NCI-H2171 treated with DMSO at 0.1 percent for 48 hours (cell line): ENCODE measurements around the gene ZFAND3.
A peak's percentile ranks its signal among the peaks of the same experiment; 100 is the strongest.

Experiments used
- DNase-seq: peaks from one replicate; lab custom pipeline; 2025; lab: John Stamatoyannopoulos, UW

ZFAND3 gene

GRCh38 chr6:37827603-37828265, 8.2 kb downstream of the ZFAND3 start:
- DNase-seq, result peak; percentile 38

- no peak for DNase-seq
Observed at GRCh38 chr6:37830225-37830624, 10.7 kb downstream of the ZFAND3 start.

GRCh38 chr6:37831457-37831856, 11.9 kb downstream of the ZFAND3 start:
- no peak for DNase-seq

GRCh38 chr6:37835923-37836322, 16.4 kb downstream of the ZFAND3 start:
- no peak for DNase-seq

GRCh38 chr6:37838219-37838921, 18.8 kb downstream of the ZFAND3 start:
- no peak for DNase-seq

- DNase-seq, result no peak
Observed at GRCh38 chr6:37840143-37840939, 20.8 kb downstream of the ZFAND3 start.

GRCh38 chr6:37840940-37841300, 21.4 kb downstream of the ZFAND3 start:
- DNase-seq, result no peak

GRCh38 chr6:37845026-37845911, 25.7 kb downstream of the ZFAND3 start:
- DNase-seq, result no peak

- no peak for DNase-seq
Observed at GRCh38 chr6:37845930-37846329, 26.4 kb downstream of the ZFAND3 start.

GRCh38 chr6:37847704-37848103, 28.2 kb downstream of the ZFAND3 start:
- no peak for DNase-seq

- DNase-seq, result no peak
Observed at GRCh38 chr6:37848371-37848770, 28.8 kb downstream of the ZFAND3 start.

GRCh38 chr6:37850260-37850659, 30.7 kb downstream of the ZFAND3 start:
- no peak for DNase-seq

GRCh38 chr6:37850728-37851285, 31.3 kb downstream of the ZFAND3 start:
- peak; percentile 11 for DNase-seq

GRCh38 chr6:37851997-37852524, 32.5 kb downstream of the ZFAND3 start:
- DNase-seq, result no peak

- no peak for DNase-seq
Observed at GRCh38 chr6:37856285-37856684, 36.8 kb downstream of the ZFAND3 start.

- DNase-seq, result no peak
Observed at GRCh38 chr6:37858363-37858762, 38.8 kb downstream of the ZFAND3 start.

- DNase-seq, result peak; percentile 40
Observed at GRCh38 chr6:37860226-37860839, 40.8 kb downstream of the ZFAND3 start.

GRCh38 chr6:37861452-37861851, 41.9 kb downstream of the ZFAND3 start:
- DNase-seq, result no peak

GRCh38 chr6:37862430-37862829, 42.9 kb downstream of the ZFAND3 start:
- DNase-seq, result no peak

GRCh38 chr6:37862992-37863391, 43.5 kb downstream of the ZFAND3 start:
- no peak for DNase-seq

- DNase-seq, result no peak
Observed at GRCh38 chr6:37864250-37864649, 44.7 kb downstream of the ZFAND3 start.
